Measurements from ENCODE around the gene RDH11.
"Not testable (repeated sequence)": the region's sequence is repeated elsewhere in the genome, so short reads cannot be mapped to it uniquely, and the experiment has no call there.

Gene RDH11

DNA sequence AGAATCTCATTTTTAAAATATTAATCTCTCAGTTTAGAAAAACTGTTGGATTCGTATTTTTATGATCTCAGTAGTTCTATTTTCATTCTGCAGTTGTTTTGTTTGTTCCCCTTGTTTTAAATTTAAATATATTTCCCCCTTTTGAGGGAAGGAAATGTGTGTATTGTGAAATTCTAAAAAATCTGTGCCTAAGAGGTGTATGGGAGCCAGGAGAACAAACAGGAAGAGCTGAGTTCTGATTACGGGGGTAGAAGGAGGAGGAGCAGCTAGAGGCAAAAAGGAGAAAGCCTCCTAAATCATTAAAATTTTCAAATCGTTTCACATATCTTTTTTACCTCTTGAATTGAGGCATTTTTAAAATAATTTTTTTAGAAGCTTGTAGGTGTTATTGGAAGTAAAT is 8.4 kb upstream of the RDH11 start:
- DNase-seq (ENCODE audit: low read depth), result no peak

DNA sequence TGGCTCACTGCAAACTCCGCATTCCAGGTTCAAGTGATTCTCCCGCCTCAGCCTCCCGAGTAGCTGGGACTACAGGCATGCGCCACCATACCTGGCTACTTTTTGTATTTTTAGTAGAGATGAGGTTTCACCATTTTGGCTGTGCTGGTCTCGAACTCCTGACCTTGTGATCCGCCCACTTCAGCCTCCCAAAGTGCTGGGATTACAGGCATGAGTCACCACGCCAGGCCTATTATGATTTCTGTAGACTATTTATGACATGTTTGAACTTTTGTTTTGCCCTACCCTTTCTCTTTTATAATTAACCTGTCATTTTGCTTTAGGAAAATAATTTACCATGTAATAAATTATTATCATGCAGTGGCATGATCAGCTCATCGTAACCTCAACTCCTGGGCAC is 5.9 kb upstream of the RDH11 start, which contains the start of gene RDH12:
Gene RDH12 (plus strand): TSS at position 395 of the 400 bp plus-strand sequence. CDS start 20,757 bp downstream, outside the sequence.
- DNase-seq (ENCODE audit: low read depth), result not testable (repeated sequence)

DNA sequence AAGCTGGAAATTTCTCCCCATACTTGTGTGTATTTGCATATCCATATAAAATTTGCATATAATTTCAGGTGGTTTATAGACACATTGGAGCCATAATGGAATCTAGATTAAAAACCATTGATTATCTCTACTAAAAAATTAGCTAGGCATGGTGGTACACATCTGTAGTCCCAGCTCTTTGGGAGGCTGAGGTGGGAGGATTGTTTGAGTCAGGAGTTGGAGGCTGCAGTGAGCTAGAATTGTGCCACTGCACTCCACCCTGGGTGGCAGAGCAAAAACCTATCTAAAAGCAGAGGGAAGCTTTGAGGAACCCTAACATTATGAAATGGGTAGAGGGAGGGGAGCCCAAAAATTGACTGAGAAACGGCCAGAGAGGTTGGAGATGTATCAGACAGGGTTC is 2.6 kb upstream of the RDH11 start:
- no peak for DNase-seq (ENCODE audit: low read depth)

DNA sequence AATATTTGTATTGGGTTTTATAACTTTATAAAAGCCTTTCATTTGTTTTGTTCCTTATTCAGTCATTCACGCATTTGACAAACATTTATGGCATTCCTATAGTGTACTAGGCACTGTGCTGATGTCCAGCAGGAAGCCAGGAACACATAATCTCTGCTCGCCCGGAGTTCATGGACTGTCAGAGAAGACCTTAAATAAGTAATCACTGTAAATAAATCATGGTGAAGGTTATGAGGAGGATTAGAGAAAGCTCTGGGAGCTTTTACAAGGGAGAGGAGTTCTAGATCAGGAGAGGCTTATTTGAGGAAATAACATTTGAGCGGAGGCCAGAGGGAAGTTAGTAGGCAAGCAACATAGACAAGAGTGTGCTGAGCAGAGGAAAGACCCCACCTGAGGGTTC is 1.4 kb upstream of the RDH11 start:
- DNase-seq (ENCODE audit: low read depth), result no peak

DNA sequence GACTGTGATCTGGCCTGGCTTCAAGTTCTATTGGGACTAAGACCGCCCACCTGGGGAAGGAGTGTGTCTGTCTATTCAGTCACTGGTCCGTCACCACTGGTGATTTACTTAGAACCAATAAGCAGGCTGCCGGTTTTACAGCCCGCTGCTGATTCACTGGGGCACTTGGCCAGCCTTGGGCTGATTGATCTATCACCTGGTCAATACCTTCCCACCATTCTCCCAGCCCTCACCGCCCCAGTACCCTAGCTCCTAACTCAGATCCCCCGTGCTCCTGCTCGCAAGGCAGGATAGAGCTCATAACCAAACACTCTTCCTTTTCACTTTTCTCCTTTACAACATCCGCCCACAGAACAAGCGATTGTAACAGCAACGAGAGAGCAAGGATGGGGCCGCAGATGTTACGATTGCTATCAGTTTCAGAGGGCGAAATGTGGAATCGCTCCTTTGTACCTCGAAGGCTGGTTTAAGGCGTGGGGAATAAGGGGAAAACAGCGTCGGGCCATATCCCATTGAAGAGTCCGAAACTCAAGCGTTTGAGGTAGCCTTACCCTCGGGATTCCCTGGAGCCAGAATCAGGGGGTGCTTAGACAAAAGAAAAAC is 672 bp downstream of the RDH11 start:
- peak; percentile 77 for DNase-seq (ENCODE audit: low read depth)

DNA sequence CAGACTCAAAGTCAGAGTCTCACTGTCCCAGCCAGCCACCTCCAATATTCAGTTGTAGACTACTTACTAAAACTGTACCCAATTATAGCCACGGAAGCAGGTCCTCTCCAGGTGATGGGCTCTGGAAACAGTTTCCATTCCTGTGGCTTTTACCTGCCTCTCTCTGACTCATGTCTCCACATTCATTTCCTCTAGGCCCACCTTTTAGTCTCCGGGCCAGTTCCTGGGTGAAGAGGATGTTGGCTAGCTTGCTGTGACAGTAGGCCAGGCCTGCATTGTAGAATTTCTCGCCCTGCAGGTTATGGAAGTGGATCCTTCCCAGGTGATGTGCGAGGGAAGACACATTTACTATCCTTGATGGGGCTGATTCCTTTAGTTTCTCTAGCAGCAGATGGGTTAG is 5.6 kb downstream of the RDH11 start:
- no peak for DNase-seq (ENCODE audit: low read depth)

DNA sequence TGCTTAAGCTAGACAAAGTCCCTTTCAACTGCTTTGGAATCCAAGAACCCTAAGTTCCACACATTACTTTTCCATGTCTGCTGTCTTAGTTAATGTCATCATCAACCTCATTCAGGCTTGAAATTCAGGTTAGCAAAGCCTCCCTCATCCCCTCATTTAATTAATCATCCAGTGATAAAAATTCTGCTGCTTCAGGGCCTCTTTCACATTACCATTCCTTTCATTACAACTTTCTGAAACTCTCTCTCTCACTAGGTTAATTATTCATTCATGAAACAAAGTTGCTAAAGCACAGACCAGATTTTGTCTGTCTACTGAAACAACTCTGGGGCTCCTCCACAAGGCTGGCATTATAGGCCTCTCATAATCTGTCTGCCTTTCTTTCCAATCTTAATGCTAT is 11.7 kb downstream of the RDH11 start:
- no peak for DNase-seq (ENCODE audit: low read depth)

DNA sequence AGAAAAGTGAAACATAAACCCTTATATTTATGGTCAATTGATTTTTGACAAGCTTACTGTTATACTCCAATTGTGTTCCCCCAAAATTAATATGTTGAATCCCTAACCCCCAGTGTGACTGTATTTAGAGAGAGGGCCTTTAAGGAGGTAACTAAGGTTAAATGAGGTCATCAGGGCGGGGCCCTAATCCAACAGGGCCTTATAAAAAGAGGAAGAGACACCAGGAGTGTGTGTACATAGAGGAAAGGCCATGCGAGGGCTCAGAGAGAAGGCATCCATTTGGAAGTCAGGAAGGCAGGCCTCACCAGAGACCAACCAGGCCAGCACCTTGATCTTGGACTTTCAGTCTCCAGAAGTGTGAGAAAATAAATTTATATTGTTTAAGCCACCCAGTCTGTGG is 14.6 kb downstream of the RDH11 start:
- DNase-seq (ENCODE audit: low read depth), result no peak

DNA sequence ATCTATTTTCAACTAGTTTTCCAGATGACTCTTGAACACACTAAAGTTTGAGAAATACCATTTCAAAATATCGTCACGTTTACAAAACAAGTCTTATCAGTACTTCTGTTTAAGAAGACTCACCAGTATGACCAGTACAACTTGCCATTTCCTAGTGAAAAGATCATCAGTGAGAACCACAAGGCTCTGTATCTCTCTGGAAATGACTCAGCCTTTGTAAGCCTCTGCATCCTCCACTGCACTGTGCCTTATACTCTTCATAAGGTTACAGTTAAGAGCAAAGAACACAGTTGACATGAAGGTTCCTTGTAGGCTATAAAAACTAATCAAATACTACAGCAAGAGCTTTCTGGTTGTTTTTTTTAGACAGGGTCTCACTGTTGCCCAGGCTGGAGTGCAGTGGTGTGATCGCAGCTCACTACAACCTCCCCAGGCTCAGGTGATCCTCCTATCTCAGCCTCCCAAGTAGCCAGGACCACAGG is 15.4 kb downstream of the RDH11 start:
- DNase-seq (ENCODE audit: low read depth), result peak; percentile 88

DNA sequence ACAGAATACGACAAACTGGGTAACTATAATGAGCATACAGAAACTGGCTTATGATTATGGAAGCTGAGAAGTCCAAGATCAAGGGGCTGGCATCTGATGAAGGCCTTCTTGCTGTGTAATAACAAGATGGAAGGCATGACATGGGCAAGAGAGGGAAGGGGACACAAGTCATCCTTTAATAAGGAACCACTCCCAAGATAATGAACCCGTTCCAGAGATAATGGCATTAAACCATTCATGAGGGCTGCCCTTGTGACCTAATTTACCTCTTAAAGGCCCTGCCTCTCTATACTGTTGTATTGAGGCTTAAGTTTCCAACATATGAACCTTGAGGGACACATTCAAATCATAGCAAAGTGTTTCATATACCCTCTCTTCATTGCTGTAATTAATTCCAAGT is 16.6 kb downstream of the RDH11 start:
- no peak for DNase-seq (ENCODE audit: low read depth)

DNA sequence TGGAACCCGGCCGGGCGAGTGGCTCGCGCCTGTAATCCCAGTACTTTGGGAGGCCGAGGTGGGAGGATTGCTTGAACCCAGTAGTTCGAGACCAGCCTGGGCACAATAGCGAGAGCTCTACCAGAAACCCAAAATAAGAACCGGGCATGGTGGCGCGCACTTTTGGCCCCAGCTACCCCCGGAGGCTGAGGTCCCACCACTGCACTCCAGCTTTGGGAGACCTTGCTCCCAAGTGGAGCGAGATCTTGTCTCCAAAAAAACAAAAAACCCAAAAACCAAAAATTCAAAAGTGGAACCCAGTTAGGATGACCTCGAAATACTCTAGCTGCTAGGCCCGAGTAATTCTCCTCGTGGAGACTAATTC is 20.4 kb downstream of the RDH11 start:
- DNase-seq (ENCODE audit: low read depth), result no peak

DNA sequence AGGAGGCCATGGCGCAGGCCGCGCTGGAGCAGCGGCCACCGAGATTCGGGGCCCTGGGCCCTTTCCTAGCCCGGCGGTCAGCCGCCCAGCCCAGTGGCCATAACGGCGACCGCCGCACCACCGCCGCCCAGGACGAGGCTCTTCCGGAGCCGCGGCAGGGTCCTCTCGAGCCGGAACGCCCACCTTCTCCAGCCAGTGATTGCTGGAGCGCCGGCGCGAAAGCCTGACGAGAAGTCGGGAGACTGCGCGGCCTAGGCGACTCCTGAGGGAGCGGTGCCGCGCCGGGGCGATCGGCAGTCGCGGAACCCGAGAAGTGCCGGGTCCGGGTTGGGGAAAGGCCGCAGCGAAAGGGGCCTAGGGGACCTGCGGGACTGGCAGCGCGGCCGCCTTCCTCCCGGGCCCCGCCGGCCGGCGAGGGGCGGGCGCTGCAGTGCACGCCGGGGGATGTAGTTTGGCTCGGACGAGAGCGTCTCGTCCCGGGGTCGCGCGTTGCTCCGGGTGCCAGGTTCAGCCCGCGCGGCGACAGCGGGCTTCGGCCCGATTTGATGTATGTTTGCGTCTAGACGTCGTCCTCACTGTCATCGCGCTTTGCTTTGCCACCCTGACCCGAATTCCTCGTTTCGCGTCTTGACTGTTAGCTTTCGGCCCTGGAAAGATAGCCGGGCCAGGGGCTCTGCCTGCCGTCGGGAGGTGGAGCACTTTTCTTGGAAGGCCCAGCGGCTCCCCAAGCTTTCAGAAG is 20.9 kb downstream of the RDH11 start, which contains the start of gene VTI1B:
Gene VTI1B (minus strand): TSS at position 153 of the 739 bp plus-strand sequence. CDS start 143 bp downstream, at position 10.
- peak; percentile 39 for DNase-seq (ENCODE audit: low read depth)

DNA sequence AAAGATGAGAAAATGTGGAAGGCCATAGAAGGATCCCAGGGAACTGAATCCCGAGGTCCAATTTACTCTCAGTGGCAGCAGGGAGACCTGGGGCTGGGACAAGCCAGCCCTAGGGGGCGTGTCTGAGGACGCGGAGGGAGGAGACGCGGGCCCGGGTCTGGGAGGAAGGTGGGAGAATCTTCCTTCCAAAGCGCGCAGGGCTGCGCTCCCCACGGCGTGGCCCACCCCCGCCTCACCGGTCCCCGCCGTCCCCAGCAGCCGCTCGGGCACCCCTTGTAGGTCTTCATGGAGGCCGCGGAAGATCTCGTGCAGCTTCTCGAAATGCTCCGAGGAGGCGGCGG is 21.5 kb downstream of the RDH11 start:
- peak; percentile 24 for DNase-seq (ENCODE audit: low read depth)

DNA sequence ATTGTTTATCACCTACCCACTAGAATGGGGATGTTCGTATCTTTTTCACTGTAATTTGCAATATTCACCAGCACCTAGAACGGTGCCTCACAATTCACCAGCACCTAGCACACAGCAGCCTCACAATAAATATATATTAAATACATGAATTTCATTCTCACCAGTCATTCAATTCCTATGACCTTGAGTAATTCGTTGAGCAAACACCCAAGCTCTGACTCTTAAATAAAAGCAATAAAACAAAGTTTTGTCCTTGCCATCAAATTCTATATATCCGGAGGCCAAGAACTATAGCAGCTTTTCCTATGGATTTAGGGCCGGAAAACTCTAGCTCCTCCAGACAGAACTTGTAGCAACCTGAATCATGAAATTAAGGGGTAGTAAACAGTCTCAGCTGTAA is 22.1 kb downstream of the RDH11 start:
- no peak for DNase-seq (ENCODE audit: low read depth)

DNA sequence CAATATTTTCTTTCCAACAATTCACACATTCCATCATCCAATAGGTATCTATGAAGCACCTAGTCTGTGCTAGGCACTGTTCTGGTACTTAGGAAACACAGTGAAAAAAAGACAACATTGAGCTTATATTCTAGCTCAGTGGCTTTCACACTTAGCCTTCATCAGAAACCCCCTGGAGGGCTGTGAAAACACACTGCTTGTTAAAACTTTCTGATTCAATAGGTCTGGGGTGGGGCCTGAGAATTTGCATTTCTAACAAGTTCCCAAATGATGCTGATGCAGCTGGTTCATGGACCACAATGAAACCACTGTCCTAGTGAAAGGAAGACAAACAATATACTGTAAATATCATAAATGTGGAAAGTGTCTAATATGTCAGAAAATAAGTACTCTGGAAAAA is 27.0 kb downstream of the RDH11 start:
- DNase-seq (ENCODE audit: low read depth), result no peak

DNA sequence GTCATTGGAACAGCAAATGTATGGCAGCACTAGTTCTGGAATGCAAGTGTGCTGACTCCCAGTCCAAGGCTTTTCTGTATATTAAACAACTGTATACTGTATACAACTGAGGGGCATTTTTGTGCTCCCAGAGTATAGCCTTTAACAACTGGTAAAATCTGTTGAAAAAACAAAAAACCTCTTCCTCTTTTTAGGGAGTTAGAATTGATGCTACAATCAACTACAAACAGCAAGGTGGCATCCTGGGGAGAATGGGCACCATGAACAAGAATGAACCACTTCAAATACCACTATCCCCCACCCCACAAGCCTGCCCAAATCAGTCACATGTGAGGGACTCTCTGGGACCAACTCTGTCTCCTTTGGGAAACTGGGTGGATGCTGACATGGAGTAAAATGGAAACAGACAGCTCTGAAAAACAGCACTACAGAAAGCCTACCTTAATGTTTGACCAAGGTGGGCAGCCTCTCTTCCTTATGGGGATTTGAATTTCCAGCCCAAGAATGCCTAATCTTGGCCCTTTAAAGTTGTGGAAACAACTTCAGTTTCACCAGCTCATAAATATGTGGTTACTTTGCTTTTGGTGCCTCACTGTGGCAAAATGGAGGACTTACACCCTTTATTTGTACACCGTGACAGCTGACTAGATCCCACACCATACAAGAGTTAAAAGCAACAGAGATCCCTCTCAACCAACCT is 28.7 kb downstream of the RDH11 start:
- DNase-seq (ENCODE audit: low read depth), result peak; percentile 26

DNA sequence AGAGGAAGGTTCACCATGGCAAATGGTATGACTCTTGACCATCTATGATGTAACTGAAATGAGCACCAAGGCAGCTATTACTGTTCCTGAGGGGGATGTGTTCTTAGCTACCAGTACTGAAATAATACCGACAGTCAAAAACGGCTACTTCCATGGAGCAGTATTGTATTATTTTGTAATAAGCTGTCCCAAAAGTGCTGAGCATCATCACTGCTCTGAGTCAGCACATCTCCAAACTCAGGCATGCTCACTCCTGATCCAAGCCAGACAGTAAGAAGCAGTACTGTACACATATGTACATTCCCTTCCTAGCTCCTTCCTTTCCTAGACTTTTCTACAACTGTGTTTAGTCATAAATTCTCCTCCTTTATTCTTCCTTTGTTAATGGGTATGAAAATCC is 29.7 kb downstream of the RDH11 start:
- no peak for DNase-seq (ENCODE audit: low read depth)

DNA sequence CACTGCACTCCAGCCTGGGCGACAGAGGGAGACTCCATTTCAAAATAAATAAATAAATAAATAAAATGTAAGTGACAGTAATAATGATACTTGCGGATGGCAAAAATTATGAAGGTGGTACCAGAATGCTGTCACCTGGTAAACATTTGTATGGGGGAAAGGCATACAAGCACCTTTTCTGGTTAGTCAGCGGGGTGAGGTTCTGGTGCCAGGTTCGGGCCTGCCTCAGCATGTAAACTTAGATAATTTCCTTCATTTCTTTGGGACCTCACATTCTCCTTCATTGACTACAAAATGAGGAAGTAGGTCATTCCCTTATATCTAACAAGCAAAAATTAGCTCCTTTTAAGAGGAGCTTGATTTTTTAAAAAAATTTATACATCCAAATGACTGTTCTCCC is 31.9 kb downstream of the RDH11 start:
- DNase-seq (ENCODE audit: low read depth), result no peak

DNA sequence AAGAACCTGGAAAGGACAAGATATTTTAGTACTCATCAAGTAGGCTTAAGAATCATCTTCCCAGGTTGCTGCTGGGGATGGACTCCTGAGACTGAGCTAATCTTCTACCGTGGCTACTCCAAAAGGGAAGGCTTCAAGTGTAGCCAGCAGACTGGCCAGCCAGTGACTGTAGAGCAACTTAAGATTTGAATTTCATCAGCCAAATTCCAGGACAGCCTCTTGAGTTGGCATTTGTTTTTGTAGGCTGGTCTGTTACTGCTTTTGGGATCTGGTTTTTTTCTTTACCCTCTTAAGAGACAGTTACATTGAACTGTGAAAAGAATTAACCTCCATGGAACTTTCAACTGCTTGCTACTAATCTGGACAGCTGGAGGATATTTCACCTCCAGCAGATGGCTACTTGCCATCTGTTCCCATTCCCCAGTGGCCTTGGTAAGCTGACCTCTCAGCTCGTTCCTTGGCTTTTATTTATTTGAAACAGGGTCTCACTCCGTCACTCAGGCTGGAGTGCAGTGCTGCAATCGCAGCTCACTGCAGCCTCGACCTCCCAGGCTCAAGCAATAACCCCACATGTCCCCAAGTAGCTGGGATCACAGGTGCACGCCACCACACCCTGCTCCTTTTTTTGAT is 41.8 kb downstream of the RDH11 start:
- DNase-seq (ENCODE audit: low read depth), result no peak

DNA sequence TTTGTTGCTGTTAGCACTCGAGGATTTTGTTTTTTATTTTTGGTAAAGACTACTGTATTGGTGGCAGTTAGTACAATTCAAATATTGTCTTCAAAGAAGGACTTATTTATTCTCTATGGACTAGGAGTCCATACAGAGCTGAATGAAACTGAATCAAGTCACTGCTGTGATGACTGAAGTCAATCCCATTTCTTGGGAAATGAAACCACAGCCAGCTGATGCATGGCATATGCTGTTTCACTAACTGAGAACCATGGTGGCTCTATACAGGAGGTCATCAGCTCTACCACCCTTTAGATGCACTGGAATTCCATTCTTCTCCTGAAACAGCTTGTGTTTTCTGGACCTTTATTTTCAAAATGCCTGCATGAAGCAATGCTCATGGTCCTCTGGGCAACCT is 43.4 kb downstream of the RDH11 start:
- DNase-seq (ENCODE audit: low read depth), result no peak

DNA sequence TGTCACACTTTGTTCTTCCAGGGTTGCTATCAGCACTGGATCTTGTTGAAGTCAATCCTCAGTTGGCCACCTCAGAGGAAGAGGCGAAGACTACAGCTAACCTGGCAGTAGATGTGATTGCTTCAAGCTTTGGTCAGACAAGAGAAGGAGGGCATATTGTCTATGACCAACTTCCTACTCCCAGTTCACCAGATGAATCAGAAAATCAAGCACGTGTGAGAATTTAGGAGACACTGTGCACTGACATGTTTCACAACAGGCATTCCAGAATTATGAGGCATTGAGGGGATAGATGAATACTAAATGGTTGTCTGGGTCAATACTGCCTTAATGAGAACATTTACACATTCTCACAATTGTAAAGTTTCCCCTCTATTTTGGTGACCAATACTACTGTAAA is 44.9 kb downstream of the RDH11 start:
- peak; percentile 76 for DNase-seq (ENCODE audit: low read depth)

DNA sequence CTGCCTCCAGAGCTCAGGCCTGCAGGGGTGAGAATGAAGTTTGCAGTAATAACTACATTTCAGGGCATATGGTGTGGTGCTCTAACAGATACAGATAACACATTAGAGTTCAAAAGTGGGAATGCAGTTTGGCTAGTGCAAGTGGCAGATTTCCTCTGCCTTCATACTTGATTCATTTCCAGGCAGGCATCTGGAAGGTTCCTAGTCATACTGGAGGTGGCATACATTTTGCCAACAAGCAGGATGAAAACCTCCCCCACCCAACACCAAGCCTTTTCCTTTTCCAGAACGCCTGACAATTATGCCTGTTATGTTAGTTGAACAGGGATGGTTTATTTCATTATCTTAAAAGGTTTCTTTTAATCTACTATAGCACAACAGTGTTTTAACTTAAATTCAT is 45.4 kb downstream of the RDH11 start:
- no peak for DNase-seq (ENCODE audit: low read depth)

DNA sequence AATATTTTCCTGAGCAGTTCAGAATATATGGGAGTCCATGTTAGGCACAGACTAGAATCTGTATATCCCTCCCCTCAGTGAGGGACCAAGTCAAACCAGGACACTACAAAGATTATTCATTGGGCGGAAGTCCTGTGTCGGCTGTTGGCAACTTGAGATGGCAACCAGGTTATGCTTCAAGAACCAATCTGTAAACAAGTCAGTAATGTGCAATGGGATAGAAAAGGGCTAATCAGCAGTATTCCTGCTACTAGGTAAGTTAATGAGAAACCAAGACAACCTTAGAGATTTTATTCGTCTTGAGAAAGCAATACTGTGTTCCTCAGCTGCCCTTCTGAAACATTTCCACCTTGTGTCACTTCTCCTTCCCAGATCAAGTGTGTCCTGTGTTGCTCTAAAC is 49.4 kb downstream of the RDH11 start:
- no peak for DNase-seq (ENCODE audit: low read depth)
